Nephron progenitor cell (in vitro differentiated cells): Measurements from ENCODE around the gene NTRK2.

ENCODE experiments used
- DNase-seq: peaks from one replicate; pipeline ENCODE4 v3.0.0; 2021
- H3K27ac Mint-ChIP-seq: 2 replicates; pipeline ENCODE4 v1.8.0; 2021; ENCODE audit warnings: mild to moderate bottlenecking, moderate library complexity, mixed read lengths
- H3K27me3 Mint-ChIP-seq: 2 replicates; pipeline ENCODE4 v1.8.0; 2021; ENCODE audit warnings: mild to moderate bottlenecking, low read depth, mixed read lengths; ENCODE audit not compliant: poor library complexity
- H3K36me3 Mint-ChIP-seq: 2 replicates; pipeline ENCODE4 v1.8.0; 2021; ENCODE audit warnings: low read depth, mixed read lengths
- H3K4me1 Mint-ChIP-seq: 2 replicates; pipeline ENCODE4 v1.8.0; 2021; ENCODE audit warnings: mixed read lengths
- H3K4me3 Mint-ChIP-seq: 2 replicates; pipeline ENCODE4 v1.8.0; 2021; ENCODE audit warnings: mild to moderate bottlenecking, moderate library complexity, mixed read lengths
- H3K9me3 Mint-ChIP-seq: 2 replicates; pipeline ENCODE4 v1.8.0; 2021; ENCODE audit warnings: mild to moderate bottlenecking, moderate library complexity, mixed read lengths
- TF ChIP-seq, protein P1 (sequence below): fragments of 200-600 bp; sonication (generic); IDR thresholded peaks from 2 replicates; pipeline ENCODE4 v1.5.0; 2021; ENCODE audit warnings: antibody characterized with exemption

The NTRK2 gene

GRCh38 chr9:84852617-84853301 is 183.2 kb downstream of the NTRK2 start:
- H3K27me3 Mint-ChIP-seq = peaks cover 4% of the 10 kb centered on the region
- H3K27ac Mint-ChIP-seq = no peak overlapping the region
- no peak for DNase-seq
- no peaks in the 10 kb centered on the region for H3K36me3 Mint-ChIP-seq
- H3K4me1 Mint-ChIP-seq = peaks cover 70% of the 10 kb centered on the region
- H3K4me3 Mint-ChIP-seq = no peak overlapping the region
- TF ChIP-seq, protein P1, sequence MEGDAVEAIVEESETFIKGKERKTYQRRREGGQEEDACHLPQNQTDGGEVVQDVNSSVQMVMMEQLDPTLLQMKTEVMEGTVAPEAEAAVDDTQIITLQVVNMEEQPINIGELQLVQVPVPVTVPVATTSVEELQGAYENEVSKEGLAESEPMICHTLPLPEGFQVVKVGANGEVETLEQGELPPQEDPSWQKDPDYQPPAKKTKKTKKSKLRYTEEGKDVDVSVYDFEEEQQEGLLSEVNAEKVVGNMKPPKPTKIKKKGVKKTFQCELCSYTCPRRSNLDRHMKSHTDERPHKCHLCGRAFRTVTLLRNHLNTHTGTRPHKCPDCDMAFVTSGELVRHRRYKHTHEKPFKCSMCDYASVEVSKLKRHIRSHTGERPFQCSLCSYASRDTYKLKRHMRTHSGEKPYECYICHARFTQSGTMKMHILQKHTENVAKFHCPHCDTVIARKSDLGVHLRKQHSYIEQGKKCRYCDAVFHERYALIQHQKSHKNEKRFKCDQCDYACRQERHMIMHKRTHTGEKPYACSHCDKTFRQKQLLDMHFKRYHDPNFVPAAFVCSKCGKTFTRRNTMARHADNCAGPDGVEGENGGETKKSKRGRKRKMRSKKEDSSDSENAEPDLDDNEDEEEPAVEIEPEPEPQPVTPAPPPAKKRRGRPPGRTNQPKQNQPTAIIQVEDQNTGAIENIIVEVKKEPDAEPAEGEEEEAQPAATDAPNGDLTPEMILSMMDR = no peak
- H3K9me3 Mint-ChIP-seq = no peaks in the 10 kb centered on the region

DNA sequence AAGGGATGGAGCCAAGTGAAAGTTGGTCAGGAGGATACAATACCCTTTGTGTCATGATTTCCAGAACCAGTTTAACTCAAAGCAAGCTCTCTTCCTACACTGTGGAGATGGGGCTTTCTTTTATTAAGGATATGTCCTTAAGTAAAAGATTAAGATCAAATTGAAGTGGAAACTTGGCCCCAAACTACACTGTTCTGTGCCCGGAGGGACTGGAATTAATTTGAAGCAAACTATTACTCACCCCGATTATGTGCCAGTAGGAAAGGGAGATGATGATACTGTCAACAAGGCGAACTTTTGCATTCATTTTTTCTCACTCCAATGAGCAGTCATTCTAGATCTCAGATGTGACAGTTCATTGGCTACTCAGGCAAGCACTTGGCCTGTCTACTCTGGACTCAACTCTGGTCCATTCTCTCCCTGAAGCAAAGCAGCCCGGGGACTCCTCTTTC is 186.7 kb downstream of the NTRK2 start:
- TF ChIP-seq, protein P1 = no peak
- Mint-ChIP-seq H3K27me3 (no peaks in the 10 kb centered on the region), H3K36me3 (no peaks in the 10 kb centered on the region), H3K27ac (no peak overlapping the region), H3K4me3 (no peak overlapping the region), H3K9me3 (no peaks in the 10 kb centered on the region), H3K4me1 (peaks cover 78% of the 10 kb centered on the region)
- DNase-seq = no peak

DNA sequence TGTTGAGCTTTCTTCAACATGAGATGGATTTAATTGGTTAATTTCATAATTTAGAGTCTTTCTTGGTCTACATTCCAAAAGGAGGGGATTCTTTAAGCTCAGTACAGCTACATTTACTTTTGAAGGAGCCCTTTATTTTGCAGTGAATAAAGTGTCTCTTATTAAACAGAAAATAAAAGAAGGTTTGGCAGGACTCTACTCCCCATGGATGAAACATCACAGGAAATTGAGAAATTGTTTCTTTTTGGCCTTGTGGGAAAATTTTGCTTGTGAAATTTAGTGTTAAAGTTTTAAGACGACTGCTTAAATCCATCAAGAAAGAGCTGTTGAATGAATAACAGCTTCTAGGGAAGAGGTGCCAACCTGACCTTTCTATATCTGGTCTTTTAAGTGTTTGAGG is 187.7 kb downstream of the NTRK2 start:
- H3K4me3 Mint-ChIP-seq = no peak overlapping the region
- H3K4me1 Mint-ChIP-seq = peaks cover 80% of the 10 kb centered on the region
- no peak for DNase-seq
- no peaks in the 10 kb centered on the region for H3K9me3 Mint-ChIP-seq
- no peaks in the 10 kb centered on the region for H3K36me3 Mint-ChIP-seq
- no peak overlapping the region for H3K27ac Mint-ChIP-seq
- TF ChIP-seq, protein P1 = no peak
- H3K27me3 Mint-ChIP-seq = no peaks in the 10 kb centered on the region

- TF ChIP-seq, protein P1 = no peak
- Mint-ChIP-seq H3K27me3 (no peaks in the 10 kb centered on the region), H3K9me3 (no peaks in the 10 kb centered on the region), H3K4me3 (no peak overlapping the region), H3K4me1 (peaks cover 79% of the 10 kb centered on the region), H3K27ac (peak overlapping the region; percentile 62), H3K36me3 (no peaks in the 10 kb centered on the region)
- DNase-seq = no peak
Measured at GRCh38 chr9:84858364-84858763, 188.8 kb downstream of the NTRK2 start.

- no peak for DNase-seq
- Mint-ChIP-seq H3K9me3 (no peaks in the 10 kb centered on the region), H3K27ac (no peak overlapping the region), H3K27me3 (no peaks in the 10 kb centered on the region), H3K4me1 (peaks cover 68% of the 10 kb centered on the region), H3K36me3 (no peaks in the 10 kb centered on the region), H3K4me3 (no peak overlapping the region)
- TF ChIP-seq, protein P1 = no peak
Measured at GRCh38 chr9:84860249-84861115, 191.0 kb downstream of the NTRK2 start.
